Hepatic stellate cell (primary cell): ENCODE data around the gene STIMATE.

ENCODE experiments used
- DNase-seq: peaks from one replicate; pipeline ENCODE4 v3.0.0; 2011; ENCODE audit warnings: low spot score

STIMATE gene

GRCh38 chr3:52897130-52898122, at the start of gene STIMATE:
TSS of gene STIMATE (minus strand) at chr3:52897548. CDS start at chr3:52897450, 98 bp downstream.
- peak; percentile 92 for DNase-seq

- no peak for DNase-seq
Observed at GRCh38 chr3:52939600-52939999, 42.3 kb upstream of the STIMATE start.

- DNase-seq: peak; percentile 67
Observed at GRCh38 chr3:52934630-52935530, 37.5 kb upstream of the STIMATE start.

GRCh38 chr3:52931889-52932288, 34.5 kb upstream of the STIMATE start:
- DNase-seq: no peak

DNA sequence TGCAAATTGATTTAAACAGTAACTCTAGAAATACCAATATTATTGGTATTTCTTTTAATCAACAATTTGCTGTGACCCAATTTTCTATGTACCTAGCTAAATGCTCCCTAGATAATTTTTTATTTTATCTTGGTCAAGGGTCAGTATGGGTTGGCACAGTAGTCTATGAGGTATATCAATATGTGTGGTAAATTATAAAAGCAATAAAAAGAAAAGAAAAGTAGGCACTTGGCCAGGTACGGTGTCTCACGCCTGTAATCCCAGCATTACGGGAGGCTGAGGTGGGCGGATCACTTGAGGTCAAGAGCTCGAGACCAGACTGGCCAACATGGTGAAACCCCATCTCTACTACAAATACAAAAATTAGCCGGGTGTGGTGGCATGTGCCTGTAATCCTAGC, 34.0 kb upstream of the STIMATE start:
- DNase-seq: no peak

- DNase-seq: no peak
Observed at GRCh38 chr3:52930748-52931147, 33.4 kb upstream of the STIMATE start.

DNA sequence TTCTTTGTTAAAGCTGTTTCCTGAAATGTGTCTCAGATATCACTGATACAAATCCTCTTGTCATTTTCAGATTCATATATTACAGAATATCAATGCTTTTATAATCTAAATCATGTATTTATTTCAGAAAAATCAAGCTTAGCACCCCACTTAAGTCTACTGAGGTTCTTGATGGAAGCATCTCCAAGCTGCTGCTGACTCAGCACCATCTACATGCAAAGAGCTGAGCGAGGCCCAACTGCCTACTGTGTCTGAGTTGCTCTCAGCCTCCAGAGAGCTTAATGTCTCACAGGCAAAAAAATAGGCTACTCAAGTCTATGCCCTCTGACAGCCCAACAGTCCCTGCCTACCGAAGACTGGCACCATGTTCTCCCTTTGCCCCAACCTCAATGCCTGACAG, 29.2 kb upstream of the STIMATE start:
- no peak for DNase-seq

GRCh38 chr3:52925405-52926313, 28.3 kb upstream of the STIMATE start:
- DNase-seq: no peak

- DNase-seq: no peak
Observed at GRCh38 chr3:52923963-52924362, 26.6 kb upstream of the STIMATE start.

DNA sequence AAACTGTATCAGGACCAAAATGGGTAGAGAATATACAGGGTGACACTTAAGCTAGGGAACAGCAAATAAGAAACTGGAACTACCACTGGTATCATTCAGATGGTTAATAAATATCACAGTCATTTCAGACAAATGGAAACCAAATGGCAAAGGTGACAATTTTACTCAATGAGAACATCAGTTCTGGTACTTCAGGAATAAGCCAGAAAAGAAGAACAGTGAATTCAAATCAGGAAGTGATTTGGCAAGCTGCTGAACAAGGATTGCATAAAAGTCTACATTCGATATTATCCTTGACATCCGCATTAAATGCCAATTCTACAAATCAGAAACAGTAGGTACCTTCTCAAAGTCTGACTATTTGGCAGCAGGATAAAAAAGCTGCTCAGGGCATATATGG, 23.5 kb upstream of the STIMATE start:
- no peak for DNase-seq

DNA sequence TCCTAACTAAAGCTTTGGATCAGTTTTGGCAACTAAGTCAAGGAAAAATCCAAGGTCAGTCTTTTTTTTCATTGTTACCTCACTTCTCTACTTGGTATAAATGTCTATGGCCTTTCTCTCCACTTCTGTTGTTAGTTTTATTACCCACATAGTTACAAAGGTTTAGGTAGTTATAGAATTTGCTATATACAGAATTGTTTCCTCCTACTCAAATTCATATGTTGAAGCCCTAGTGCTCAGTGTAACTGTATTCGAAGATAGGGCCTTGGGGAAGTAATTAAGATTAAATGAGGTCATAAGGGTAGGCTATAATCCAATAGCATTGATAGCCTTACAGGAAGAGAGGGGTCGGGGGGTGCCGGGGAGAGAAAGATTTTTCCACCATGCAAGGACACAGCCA, 19.7 kb upstream of the STIMATE start:
- DNase-seq: no peak

DNA sequence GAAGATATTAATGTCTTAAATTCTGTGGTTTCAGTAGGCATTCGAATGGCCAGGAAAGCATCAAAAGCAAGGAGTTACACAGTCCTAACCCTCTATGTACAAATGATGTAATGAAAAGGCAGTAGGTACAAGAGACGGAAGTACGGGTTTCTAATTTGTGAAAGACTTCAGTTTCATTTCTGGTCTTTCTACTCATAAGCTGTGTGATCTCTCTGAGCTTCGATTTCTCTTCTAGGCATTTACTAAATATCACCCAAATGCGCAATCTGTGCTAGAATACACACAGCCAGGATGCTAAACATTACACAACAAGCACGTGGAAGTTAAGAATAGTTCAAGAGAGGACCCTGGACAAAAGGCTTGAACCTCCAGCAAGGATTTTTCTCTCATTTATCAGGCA, 17.9 kb upstream of the STIMATE start:
- DNase-seq: no peak

GRCh38 chr3:52912885-52913731, 15.8 kb upstream of the STIMATE start:
- DNase-seq: no peak

GRCh38 chr3:52910823-52911222, 13.5 kb upstream of the STIMATE start:
- DNase-seq: no peak

GRCh38 chr3:52907497-52907896, 10.1 kb upstream of the STIMATE start:
- no peak for DNase-seq

DNA sequence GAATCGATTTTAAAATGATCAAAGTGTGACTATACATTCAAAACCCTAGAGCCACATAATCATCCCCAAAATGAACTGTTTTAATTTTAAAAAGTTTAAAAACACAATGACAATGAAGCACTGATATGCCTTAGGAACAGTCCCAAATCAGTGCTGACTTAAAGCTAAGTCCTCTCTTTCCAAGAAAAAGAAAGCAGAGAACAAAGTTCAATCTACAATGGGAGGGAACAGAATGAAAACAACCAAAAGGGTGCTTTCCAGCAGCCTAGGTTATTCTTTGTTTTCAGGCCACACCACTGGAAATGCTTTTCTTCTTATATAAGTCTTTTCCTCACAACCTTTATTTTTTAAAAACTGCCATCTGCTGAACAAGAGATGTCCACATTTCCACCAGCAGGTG, 7.2 kb upstream of the STIMATE start:
- DNase-seq: no peak

DNA sequence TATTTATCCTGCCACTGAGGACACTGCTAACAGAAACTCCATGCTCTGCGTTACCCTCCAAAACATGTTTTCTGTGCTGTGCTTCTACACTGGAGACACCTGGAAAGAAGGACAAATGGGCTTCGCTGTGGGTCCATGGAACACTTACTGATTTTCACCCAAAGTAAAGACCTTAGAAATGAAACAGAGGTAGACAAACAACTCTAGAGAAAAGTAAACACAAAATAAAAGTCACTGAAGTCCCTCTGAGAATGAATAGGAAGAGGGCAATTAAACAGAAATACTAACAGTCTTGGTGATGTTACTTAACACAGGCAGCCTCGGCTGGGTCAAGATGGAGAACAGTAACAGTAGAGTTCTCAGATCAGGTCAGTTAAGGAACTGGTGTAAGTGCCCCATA, 6.7 kb upstream of the STIMATE start:
- no peak for DNase-seq

DNA sequence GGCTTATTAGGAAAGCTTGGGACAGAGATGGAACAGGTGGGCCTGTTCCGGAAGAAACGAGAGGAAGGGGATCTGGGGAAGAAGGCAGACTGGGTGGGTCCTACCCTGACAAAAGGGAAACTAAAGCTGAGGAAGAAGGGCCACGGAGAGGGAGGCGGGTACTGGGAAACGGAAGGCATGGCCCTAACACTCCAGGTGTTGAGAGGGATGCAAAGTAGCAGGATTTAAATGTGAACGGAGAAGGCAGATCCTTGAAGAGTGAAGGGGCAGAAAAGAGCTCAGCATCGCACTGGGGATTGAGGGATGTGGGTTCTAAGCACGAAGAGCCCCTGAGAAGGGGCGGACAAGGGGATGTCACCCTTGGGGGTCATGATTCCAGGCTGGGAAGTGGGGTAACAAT, 735 bp downstream of the STIMATE start:
- DNase-seq: no peak

DNA sequence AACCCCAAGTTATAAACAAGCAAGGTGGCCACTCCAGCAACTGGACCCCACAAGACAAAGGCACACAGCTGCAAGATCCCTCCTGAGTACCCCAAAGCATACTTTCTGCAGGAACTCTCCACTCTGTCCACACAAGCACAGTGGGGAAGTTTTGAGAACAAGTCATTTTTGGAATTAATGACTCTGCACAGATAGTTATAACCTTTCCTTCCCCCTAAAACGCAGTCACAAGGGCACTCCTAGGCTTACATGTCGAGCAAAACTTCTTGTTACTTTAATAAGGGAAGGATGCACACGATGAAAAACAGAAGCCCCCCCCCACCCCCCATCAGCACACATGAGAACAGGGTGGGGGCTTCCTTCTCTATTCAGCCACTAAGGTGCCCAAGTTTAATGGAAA, 1.2 kb downstream of the STIMATE start:
- DNase-seq: no peak

GRCh38 chr3:52895418-52895817, 1.9 kb downstream of the STIMATE start:
- DNase-seq: no peak

- DNase-seq: no peak
Observed at GRCh38 chr3:52894756-52895155, 2.6 kb downstream of the STIMATE start.
